CD4-positive, alpha-beta T cell treated with Interleukin-17A for 1 hour (primary cell): Measurements from ENCODE around the gene C6orf120.
"Not testable (repeated sequence)": the region's sequence is repeated elsewhere in the genome, so short reads cannot be mapped to it uniquely, and the experiment has no call there.

Experiments used
- DNase-seq: peaks from one replicate; pipeline ENCODE4 v3.0.0-alpha.2; 2020

The C6orf120 gene

DNA sequence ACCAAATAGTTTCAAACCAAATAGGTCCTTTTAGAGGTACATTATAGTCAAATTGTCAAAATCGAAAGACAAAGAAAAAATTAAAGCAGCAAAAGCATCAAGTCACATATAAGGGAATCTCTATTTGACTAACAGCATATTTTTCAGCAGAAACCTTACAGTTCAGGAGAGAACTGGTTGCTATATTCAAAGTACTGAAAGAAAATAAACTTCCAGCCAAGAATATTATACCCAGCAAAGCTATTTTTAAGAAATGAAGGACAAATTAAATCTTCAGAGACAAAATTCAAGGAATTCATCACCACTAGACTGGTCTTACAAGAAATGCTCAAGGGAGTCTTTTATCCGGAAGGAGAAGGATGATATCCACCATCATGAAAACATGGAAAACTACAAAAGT is 16.1 kb upstream of the C6orf120 start:
- DNase-seq, result no peak

DNA sequence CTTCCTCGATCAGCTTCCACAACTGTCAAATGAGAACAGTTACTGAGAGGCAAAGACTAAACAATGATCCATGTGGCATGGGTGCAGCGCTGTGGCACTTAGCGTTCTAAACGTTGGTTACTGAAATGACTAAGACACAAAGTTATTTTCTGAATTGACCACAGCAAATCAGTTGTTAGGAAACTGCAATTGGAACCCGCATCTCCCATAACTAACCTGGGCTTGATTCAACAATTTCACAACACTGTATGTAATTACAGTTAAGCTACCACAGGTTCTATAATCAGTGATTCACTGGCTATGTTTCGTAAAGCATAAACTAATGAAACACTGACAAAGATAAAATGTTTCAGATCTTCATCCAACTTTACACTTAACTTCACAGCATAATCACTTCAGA is 12.6 kb upstream of the C6orf120 start:
- no peak for DNase-seq

DNA sequence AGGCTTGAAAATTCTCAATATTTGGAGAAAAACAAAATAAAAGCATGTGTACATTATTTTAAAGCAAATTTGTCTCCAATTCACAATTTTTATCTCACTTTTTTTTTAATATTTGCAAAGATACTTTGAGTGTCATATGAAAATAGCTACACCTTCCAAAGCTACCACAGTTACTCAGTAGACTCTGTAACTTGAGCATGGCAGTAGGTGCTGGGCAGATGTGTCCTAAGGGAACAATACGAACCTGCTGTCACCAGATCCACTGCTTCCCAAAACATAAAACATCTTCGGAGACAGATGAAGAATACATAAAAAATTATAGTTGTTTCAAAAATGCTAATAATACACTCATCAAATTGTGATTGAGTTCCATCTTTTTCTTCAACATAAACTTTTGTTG is 10.7 kb upstream of the C6orf120 start:
- DNase-seq, result no peak

DNA sequence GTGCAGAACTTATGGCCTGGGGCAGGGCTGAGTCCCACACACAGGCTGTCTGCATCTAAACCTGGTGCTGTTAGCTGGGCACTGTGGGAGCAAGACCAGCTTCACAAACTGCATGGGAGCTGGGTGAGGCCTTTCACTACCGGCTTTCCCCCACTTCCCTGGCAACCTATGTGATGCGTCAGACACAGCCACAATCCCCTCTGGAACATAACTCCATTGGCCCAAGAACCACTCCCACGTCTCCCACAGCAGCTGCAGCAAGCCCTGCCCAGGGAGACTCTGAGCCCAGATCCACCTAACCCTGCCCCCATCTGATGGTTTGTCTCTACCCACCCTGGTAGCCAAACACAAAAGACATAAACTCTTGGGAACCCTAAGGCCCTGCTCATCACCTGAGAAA is 9.4 kb upstream of the C6orf120 start:
- DNase-seq, result no peak

DNA sequence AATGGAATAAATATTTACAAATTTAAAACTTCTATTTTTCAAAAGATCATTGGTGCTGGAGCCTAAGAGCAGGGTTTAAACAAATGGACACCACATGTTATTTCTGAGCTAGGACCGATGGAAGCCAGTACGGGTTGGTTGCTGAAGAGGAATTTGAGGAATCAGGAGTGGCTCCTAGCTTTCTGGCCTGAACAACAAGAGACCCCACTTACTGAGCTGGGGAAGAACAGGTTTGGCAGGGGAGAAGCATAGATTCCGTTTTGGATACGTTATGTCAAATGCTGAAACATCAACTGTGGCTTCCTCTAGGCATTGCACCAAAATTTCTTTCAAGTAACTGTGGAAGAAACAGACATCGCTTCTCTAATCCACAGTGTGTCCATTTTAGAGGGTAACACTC is 6.8 kb upstream of the C6orf120 start:
- no peak for DNase-seq

DNA sequence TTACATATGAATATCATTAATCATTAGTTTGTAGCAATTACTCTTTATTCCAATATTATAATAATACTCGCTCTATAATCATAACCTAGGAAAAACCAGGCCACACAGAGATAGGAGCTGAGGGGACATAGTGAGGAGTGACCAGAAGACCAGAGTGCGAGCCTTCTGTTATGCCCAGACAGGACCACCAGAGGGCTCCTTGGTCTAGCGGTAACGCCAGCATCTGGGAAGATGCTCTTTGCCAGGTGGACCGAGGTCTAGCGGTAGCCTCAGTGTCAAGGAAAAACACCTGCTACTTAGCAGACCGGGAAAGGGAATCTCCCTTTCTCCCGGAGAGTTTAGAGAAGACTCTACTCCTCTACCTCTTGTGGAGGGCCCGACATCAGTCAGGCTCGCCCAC is 4.8 kb upstream of the C6orf120 start:
- not testable (repeated sequence) for DNase-seq

DNA sequence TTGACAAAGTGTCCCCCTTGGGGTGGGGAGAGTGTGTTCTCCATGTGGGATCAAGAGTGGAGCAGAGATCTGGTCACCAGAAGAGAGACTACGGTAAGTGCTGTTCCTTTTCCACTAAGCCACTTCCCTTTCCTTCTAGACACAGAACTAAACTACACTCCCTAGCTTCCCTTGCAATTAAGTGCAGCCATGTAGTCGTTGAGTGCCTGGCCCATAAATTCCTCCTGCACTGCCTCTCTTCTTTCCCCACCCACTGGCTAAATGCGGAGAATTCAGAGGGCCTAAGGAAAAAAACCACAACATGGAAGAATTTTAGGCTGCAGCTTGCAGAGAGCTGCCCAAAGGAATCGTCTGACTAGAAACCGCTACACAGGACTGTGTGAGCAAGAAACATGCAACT is 1.6 kb upstream of the C6orf120 start:
- DNase-seq, result no peak

DNA sequence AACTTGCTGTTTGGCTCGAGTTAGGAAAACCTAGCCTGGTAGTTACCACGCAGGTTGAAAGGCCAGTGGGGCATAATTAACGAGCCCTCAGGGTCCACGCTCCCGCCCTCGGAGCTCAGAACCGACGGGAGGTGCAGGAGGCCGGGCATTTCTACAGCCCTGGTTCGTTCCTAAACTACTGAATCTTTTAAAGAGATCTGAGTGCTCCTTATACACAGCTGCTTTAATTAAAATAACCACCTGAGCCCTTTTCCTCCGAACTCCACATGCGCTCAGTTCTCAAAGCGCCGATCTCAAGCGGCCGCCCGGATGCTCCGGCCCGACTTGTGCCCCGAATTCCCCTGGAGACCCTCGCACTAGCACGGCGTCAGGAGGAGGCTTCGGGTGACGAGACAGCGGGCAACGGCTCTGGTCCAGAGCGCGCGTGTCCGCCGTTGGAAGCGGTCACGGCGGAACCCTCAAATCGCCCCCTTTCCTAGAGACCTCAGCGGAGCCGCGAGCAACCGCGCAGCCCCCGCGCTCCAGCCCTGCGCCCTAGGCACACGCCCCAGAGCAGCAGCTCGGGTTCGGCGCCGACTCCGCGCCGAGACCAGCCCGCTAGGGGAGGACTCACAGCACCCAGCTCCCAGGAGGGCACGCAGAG is 494 bp upstream of the C6orf120 start:
- DNase-seq, result peak; percentile 16

DNA sequence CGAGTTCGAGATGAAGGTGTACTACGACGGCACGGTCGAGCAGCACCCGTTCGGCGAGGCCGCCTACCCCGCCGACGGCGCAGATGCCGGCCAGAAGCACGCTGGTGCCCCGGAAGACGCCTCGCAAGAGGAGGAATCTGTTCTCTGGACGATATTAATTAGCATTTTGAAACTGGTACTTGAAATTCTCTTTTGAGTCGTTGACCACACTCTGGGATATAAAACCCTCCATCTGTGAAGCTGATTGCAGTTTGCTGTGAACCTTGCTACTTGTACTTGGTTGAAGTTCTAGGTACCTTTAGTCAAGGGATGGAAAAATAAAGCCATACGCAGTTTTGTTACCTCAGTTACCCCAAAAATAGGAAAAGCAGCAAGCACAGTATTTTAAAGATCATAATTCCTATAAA is 917 bp downstream of the C6orf120 start:
- no peak for DNase-seq

DNA sequence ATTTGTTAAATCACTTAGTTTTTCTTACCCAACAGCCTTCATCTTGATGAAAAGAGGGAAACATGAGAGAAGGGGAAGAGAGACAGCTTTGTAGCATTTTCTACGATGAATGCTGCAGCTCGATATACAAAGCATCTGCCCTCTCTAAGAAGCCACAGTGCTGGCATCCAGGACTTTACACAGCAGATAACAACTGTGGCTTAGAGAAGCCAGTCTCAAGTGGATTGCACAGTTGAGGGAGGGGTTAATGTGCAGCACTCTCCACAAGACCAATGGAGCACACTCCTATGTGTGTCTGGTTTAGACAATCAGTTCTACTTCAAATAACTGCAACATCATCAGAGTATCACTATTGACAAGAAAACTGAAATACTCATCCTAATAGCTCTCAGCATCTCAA is 5.8 kb downstream of the C6orf120 start:
- no peak for DNase-seq

DNA sequence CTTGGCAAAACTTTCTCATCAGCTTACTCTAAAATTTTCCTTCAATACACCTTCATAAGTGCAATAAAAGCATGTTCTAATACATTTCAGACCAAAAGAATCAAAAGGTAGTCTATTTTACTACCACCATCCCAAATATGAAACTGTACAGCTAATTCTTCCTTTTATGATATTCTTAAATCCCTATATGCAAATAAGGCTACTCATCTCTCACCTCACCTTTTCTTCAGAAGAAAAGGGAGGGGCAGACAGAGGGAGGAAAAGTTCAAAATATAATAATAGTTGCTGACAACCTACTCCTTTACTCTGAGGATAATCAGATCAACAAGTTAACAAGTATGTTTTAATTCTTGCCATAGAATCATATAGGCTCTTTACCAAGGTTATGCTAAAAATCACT is 7.4 kb downstream of the C6orf120 start:
- no peak for DNase-seq

DNA sequence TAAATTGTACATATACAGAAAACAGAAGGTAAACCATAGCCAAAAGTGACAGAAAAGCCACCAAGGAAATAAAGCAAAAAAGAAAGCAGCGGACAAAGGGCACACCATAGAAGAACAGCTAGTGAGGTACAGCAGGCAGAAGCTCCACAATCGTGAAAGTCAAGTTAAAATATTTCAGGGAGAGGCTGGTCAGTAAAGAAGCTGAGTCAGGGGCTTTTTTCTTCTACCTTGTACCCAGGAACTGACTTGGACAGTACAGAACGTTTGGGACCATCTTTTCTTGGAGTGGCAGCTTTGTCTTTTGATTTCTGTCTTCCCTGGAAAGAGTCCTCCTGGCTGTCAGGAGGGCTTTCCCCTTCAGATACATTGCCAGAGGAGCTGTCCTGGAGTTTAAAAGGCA is 8.1 kb downstream of the C6orf120 start:
- no peak for DNase-seq

DNA sequence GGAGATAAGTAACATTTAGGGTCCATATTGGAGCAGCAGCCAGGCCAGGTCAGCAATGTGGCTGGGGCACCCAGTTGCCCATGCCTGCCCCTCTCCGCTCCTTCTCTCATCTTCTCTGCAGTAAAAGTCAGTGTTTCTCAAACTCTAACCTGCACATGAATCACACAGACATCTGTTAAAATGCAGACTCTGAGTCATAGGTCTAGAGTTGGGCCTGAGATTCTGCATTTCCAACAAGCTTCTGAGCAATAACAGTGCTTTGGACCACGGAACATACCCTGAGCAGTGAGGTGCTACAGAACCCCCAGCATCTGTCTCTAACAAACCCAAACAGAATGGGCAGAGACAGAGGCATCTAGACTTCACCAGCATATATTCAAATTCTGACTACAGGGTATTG is 12.3 kb downstream of the C6orf120 start:
- DNase-seq, result no peak

DNA sequence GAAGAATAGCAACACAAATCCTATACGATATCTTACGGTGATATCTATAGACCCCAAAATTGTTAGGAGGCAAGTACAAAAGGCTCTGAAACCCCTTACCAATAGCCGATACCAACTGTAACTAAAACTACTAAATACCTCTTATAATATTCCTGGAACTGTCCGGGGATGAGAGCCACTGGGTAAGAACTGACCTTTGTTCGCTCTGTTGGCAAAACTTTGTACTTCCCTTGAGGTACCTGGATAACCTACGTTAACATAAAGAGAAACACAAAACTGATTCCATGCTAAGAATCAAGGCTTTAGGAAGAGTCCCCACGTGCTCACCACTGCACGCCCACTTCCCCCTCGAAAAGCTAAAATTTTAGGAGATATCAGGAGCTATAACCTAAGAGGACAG is 12.7 kb downstream of the C6orf120 start:
- DNase-seq, result no peak

DNA sequence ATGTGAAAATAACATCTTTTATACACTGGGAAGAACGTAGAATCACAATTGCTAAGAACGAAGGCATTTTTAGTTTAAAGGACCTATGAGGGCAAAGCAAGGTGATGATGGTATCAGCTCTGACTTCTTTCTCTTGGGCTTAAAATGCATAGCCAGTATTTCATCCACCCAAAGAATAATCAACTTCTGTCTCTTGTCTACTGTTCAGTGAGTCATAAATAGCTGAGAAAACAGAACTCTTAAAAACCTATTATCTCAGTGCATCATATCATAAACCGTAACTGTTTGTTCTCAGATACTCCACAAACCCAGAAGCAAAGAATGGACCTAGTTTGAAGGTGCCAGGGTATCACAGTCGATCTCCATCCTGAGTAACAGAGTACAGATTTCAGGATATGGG is 17.2 kb downstream of the C6orf120 start:
- DNase-seq, result no peak

DNA sequence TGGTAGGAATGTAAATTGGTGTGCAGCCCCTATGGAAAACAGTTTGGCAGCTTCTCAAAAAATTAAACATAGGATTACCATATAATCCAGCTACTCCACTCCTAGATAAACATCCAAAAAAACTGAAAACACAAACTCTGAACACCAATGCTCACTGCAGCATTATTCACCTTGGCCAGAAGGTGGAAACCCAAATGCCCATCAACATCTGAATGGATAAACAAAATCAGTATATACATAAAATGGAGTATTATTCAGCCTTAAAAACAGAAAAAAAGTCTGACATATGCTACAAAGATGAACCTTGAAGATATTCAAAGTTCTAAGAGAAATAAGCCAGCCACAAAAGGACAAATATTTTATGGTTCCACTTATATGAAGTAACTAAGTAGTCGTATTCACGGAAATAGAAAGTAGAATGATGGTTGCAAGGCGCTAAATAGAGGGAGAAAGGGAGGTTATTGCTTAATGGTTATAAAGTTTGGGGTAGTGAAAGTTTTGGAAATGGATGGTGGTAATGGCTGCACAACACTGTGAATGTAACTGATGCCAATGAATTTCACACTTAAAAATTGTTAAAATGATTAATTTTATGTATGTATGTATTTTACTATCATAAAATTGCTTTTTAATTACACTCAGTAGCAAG is 18.4 kb downstream of the C6orf120 start:
- DNase-seq, result no peak

DNA sequence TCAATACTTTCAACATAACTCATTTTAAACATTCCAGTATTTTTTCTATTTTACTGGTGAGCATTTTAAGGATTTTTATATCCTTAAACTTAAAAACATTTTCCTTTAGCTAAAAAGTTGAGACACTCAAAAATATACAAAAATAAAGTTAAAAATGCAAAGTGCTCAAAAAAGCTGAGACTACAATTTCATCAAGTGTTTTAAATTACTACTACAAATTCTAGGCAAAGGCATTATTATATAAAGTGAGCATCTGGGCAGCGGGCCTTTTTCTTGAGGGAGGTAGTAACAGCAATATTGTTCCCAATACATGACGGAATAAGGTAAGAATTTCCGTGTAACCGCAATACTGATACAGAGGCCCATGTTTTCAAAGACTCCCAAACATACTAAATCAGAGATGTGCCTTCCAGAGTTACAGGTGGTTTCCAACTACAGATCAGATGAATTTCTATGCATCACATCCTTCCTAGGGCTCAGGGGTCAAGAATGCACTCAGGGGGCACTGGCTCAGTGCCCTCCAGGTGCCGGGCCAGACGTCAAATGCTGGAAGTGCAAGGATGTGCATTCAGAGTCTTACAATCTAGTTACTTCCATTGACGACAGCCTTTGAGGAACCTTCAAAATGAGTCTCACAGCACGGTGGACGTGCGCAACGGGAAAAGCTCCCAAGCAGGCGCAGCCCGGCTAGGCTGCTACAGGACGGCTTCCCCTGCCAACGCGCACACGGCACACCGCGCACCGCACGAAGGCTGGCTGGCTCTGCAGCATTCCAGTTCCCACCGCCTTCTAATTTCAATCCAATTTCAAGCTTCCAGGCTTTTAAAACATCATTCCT is 20.7 kb downstream of the C6orf120 start:
- peak; percentile 50 for DNase-seq

DNA sequence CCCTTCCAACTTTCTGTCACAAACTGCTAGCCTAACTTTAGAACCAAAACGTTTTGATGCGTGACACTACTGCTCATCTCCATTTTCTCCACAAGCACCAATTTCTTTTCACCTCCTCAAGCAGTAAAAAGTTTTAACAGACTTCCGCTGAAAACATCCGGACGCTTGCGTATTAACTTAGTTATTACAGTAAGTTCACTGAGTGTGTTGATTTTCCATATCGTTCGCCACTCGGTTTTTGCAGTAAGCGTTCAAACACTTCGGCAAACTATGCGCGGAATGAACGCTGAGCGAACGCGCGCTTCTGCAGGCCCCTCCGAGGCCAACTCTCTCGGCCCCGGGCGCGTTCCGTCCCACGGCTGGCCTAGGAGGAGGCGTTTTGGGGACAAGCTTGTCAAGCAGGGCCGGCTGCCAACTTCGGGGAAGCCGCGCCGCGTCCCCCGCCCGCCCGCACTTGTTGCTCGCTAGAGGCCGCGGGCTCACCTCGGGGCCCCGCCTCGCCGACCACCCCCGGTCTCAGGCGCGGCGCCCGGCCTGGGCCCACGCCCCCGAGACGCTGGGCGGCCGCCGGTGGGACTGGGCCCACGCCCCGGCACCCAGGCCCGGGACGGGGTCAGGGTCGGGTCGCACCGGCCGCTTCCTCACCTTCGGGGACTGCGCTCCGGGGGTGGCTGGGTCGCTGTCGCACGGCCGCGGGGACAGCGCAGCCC is 21.4 kb downstream of the C6orf120 start:
- DNase-seq, result peak; percentile 67

DNA sequence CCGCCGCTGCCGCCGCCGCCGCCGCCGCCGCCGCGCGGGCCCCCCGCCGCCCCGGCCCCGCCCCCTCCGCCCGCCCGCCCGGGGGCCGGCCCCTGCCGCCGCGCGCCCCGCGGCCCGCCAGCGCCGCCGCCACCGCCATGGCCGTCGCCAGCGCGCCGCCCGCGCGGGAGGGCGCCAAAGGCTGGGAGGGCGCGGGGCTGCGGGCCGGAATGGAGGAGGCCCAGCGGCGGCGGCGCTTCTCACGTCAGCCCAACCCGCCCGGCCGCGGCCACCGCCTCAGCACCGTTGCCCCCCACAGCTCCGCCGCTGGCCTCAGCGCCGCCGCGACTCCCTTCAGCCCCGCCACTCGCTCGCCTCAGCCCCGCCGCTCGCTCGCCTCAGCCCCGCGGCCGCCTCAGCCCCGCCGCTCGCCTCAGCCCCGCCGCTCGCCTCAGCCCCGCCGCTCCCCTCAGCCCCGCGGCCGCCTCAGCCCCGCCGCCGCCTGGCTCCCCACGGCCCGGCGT is 22.1 kb downstream of the C6orf120 start:
- peak; percentile 47 for DNase-seq

DNA sequence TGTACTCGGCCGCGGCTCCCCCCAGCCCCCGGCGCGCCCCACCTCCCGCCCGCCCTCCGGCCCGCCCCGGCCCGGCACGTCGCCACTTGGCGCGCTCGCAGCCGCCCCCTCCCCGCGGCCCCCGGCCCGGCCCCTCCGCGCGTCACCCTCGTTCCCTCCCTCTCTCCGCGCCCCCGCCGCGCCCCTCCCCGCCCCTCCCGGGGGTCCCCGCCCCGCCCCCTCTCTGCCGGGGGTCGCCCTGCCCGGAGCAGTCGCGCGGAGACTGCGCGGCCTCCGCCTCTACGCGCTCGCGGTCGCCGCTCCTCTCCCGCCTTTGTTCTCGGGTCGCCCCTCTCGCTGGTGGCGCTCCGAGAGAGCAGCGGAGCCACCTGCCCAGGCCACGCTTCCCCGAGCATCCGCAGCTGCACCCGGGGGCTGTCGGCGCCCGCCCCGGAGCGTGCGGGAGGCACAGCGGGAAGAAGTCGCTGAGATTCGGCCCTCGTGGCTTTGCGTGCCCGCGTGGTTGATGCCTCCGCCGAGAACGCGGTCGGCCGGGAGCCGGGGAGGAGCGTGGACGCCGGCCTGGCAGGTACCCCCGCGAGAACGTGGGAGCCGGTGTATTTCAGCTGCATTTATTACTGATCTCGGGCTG is 22.7 kb downstream of the C6orf120 start, which contains the start of gene PHF10:
Gene PHF10 (minus strand): TSS at position 7 of the 631 bp plus-strand sequence. CDS start 569 bp downstream, outside the sequence.
- DNase-seq, result peak; percentile 76

DNA sequence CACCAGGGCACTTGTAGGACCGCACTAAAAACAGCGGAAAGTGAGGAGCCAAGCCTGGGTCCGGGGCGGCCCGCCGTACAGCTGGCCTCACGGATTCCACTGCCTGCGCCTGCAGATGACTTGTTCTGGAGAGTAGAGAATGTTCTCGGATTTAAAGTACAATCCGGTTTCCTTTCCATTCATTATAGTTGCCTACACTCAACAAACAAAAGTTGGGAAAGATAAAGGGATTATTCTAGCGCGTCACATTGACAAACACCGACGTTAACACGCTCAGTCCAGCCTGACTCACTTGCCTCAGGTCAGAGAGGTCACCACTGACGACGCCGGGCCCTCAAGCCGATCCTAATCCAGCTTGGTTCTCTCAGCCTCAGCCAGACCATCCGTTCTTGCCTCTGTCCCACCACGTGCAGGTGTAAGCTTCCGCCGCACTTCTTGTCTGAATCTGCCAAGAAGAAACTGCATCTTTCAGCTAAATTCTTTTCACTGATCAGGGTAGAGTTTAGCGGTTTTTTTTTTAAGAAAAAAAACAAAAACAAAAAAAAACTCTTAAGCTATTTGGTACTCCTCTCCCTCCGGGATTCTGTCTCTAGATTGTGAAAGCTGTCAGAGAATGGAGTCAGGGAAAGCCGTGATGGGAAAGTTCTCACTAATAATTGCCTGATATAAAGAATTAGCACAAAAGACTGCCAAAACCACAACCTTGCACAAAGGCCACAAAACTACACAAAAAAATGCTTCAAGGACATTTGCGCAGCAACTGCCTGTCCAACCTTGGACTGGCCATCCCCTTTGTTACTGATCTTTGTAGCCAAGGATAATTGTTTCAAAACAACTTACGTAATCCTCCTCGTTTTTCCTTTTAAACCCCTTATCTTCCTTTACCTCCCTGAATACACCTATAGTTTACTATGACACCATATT is 23.5 kb downstream of the C6orf120 start:
- DNase-seq, result peak; percentile 21

DNA sequence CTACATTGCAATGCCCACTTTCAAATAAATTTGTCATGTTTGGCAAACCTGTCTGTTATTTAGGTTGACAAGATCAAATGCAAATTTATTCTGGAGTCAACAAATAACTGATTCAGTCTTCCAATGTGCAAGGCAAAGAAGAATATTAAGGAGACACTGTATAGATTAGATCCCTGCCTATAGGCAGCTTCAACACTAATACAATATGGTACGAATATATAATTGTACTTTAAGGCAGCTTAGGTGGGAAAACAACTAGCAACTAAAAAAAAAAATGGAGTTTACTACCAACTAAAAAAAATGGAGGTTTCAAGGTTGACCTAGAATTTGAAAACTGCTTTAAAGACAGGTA is 24.1 kb downstream of the C6orf120 start:
- no peak for DNase-seq
